Femur (tissue), 1 donor: Measurements from ENCODE around the gene GRK2.

Experiments used
- DNase-seq: peaks from one replicate; pipeline ENCODE4 v3.0.0-alpha.2; 2017

The GRK2 gene

GRCh38 chr11:67284811-67285540, 18.7 kb downstream of the GRK2 start:
- no peak for DNase-seq

- DNase-seq: no peak
Observed at GRCh38 chr11:67285541-67286498, 19.5 kb downstream of the GRK2 start.

- no peak for DNase-seq
Observed at GRCh38 chr11:67286621-67287333, 20.5 kb downstream of the GRK2 start.

- no peak for DNase-seq
Observed at GRCh38 chr11:67287355-67288197, 21.3 kb downstream of the GRK2 start.

GRCh38 chr11:67288198-67288451, 21.9 kb downstream of the GRK2 start:
- DNase-seq: no peak

GRCh38 chr11:67288452-67289225, 22.4 kb downstream of the GRK2 start:
- peak; percentile 94 for DNase-seq

- DNase-seq: no peak
Observed at GRCh38 chr11:67289226-67289650, 23.0 kb downstream of the GRK2 start, which contains the start of gene ANKRD13D. Gene ANKRD13D (plus strand): TSS chr11:67289303. CDS start chr11:67289461, 158 bp downstream.

- DNase-seq: no peak
Observed at GRCh38 chr11:67289651-67290479, 23.6 kb downstream of the GRK2 start.

GRCh38 chr11:67290801-67291200, 24.5 kb downstream of the GRK2 start:
- DNase-seq: peak; percentile 71

GRCh38 chr11:67291481-67292381, 25.5 kb downstream of the GRK2 start:
- no peak for DNase-seq

GRCh38 chr11:67292671-67293070, 26.4 kb downstream of the GRK2 start:
- DNase-seq: no peak

- no peak for DNase-seq
Observed at GRCh38 chr11:67293090-67293489, 26.8 kb downstream of the GRK2 start.

- DNase-seq: no peak
Observed at GRCh38 chr11:67295846-67296245, 29.6 kb downstream of the GRK2 start.

GRCh38 chr11:67298786-67299185, 32.5 kb downstream of the GRK2 start:
- DNase-seq: no peak

GRCh38 chr11:67299471-67300191, 33.4 kb downstream of the GRK2 start:
- DNase-seq: peak; percentile 20

GRCh38 chr11:67300256-67300755, 34.0 kb downstream of the GRK2 start:
- DNase-seq: no peak

GRCh38 chr11:67300756-67301312, 34.6 kb downstream of the GRK2 start:
- no peak for DNase-seq

GRCh38 chr11:67301313-67301921, 35.1 kb downstream of the GRK2 start:
- DNase-seq: peak; percentile 29
